ENCODE measurements around the gene MS4A10. TPM values are rescaled to one million over a fixed set of nuclear protein-coding genes. Genes with fewer than 3 reads are reported as not detected.

The MS4A10 gene
- total RNA-seq, 3 donors from 2014 or later (not counting 1 experiment from before 2014, with no cell fraction given), result not detected

DNA sequence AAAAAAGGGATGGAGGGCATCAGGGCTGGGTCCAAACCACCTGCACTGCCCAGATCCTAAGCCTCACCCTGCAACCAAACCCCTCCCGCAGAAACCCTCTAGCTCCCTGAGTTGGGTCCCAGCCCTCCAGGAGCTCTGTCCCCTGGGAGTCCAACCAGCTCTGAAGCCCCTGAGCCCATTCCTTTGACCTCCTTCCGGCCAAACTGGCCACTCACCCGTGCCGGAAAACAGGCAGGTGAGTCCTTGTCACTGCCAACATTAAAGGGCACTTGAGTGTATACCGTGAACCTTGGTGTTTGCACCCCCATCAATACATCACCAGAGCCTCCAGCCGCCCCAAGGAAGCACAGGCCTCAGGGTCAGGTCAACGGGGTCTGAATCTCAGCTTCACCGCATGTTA is 16.9 kb upstream of the MS4A10 start:
- no peak for ATAC-seq
- H3K4me1 ChIP-seq (ENCODE audit: control insufficient read depth, insufficient read depth, low read length), result no peaks in the 10 kb centered on the region
- Mint-ChIP-seq H3K4me1 (no peaks in the 10 kb centered on the region), H3K36me3 (no peaks in the 10 kb centered on the region), H3K27me3 (ENCODE audit: low read depth in 2 of 2) (peaks cover 3 to 8% of the 10 kb centered on the region in 2 donors), H3K9me3 (no peaks in the 10 kb centered on the region), H3K4me3 (no peak overlapping the region), H3K27ac (no peak overlapping the region)
- TF ChIP-seq, protein P1, sequence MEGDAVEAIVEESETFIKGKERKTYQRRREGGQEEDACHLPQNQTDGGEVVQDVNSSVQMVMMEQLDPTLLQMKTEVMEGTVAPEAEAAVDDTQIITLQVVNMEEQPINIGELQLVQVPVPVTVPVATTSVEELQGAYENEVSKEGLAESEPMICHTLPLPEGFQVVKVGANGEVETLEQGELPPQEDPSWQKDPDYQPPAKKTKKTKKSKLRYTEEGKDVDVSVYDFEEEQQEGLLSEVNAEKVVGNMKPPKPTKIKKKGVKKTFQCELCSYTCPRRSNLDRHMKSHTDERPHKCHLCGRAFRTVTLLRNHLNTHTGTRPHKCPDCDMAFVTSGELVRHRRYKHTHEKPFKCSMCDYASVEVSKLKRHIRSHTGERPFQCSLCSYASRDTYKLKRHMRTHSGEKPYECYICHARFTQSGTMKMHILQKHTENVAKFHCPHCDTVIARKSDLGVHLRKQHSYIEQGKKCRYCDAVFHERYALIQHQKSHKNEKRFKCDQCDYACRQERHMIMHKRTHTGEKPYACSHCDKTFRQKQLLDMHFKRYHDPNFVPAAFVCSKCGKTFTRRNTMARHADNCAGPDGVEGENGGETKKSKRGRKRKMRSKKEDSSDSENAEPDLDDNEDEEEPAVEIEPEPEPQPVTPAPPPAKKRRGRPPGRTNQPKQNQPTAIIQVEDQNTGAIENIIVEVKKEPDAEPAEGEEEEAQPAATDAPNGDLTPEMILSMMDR (IDR thresholded peaks at IDR 0.05), result no peak
- no peaks in the 10 kb centered on the region for H3K27me3 ChIP-seq (ENCODE audit: control insufficient read depth, insufficient read depth, low read length)
- DNase-seq, result no peak
- no peak overlapping the region for H3K4me3 ChIP-seq (ENCODE audit: low read length)
- intact Hi-C loops (cut with micrococcal nuclease), result no loop called here
- no peak overlapping the region for H3K27ac ChIP-seq (ENCODE audit: low read length)
- no peaks in the 10 kb centered on the region for H3K36me3 ChIP-seq (ENCODE audit: control insufficient read depth, insufficient read depth, low read length)
- 91% methylated on average over 8 of the region's 8 CpGs for WGBS (ENCODE audit: insufficient coverage)
- no peaks in the 10 kb centered on the region for H3K9me3 ChIP-seq (ENCODE audit: control insufficient read depth, insufficient read depth, low read length)

DNA sequence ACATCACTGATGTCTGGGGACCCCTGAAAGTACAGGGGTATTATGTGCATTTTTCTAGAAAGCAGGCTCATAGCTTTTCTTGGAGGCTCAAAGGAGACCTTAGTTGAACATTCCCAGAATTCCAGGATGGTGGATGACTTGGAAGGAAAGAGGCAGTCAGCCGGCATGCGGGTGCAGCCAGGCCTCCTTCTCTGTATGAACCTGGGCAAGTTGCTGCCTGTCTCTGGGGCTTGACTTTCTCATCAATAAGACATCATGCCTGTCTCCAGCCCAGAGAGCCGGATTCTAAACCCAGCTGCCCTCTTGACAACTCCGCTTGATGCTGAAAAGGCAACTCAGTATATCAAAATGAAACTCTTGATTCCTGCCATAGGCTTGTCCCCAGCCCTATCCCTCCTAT is 15.9 kb upstream of the MS4A10 start:
- peaks cover 3 to 8% of the 10 kb centered on the region in 2 donors for H3K27me3 Mint-ChIP-seq (ENCODE audit: low read depth in 2 of 2)
- TF ChIP-seq, protein P1 (IDR thresholded peaks at IDR 0.05), result no peak
- Histone ChIP-seq H3K4me1 (ENCODE audit: control insufficient read depth, insufficient read depth, low read length) (no peaks in the 10 kb centered on the region), H3K9me3 (ENCODE audit: control insufficient read depth, insufficient read depth, low read length) (no peaks in the 10 kb centered on the region), H3K27me3 (ENCODE audit: control insufficient read depth, insufficient read depth, low read length) (no peaks in the 10 kb centered on the region), H3K36me3 (ENCODE audit: control insufficient read depth, insufficient read depth, low read length) (no peaks in the 10 kb centered on the region), H3K4me3 (ENCODE audit: low read length) (no peak overlapping the region), H3K27ac (ENCODE audit: low read length) (no peak overlapping the region)
- no peaks in the 10 kb centered on the region for H3K9me3 Mint-ChIP-seq
- H3K27ac Mint-ChIP-seq, result no peak overlapping the region
- ATAC-seq, result no peak
- no peak overlapping the region for H3K4me3 Mint-ChIP-seq
- H3K4me1 Mint-ChIP-seq, result no peaks in the 10 kb centered on the region
- intact Hi-C loops (cut with micrococcal nuclease), result no loop called here
- DNase-seq, result no peak
- WGBS (ENCODE audit: insufficient coverage), result 92% methylated on average over 4 of the region's 4 CpGs
- H3K36me3 Mint-ChIP-seq, result no peaks in the 10 kb centered on the region

DNA sequence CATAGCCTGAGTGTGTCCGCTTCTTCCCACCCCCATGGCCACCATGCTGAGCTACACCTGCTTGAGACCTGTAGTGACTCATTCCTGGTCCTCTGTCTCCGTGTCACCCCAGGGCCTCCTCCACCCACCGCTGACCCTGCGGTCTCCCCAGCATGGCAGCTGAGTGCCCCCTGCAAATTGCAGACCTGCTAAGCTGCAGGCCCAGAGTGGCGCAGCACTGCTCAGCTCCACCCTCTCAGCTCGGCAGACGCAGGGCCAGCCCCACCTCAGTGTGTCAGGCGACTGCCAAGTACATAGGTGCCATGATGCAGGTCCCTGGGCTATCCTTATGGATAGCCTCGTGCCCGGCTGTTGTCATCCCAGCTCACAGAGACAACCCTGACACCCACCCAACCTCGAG is 15.3 kb upstream of the MS4A10 start:
- Histone ChIP-seq H3K9me3 (ENCODE audit: control insufficient read depth, insufficient read depth, low read length) (no peaks in the 10 kb centered on the region), H3K27me3 (ENCODE audit: control insufficient read depth, insufficient read depth, low read length) (no peaks in the 10 kb centered on the region), H3K4me1 (ENCODE audit: control insufficient read depth, insufficient read depth, low read length) (no peaks in the 10 kb centered on the region), H3K27ac (ENCODE audit: low read length) (no peak overlapping the region), H3K4me3 (ENCODE audit: low read length) (no peak overlapping the region), H3K36me3 (ENCODE audit: control insufficient read depth, insufficient read depth, low read length) (no peaks in the 10 kb centered on the region)
- H3K4me3 Mint-ChIP-seq, result no peak overlapping the region
- TF ChIP-seq, protein P1 (IDR thresholded peaks at IDR 0.05), result no peak
- H3K9me3 Mint-ChIP-seq, result no peaks in the 10 kb centered on the region
- WGBS (ENCODE audit: insufficient coverage), result 84% methylated on average over 11 of the region's 11 CpGs
- DNase-seq, result no peak
- no peaks in the 10 kb centered on the region for H3K4me1 Mint-ChIP-seq
- peaks cover 3 to 8% of the 10 kb centered on the region in 2 donors for H3K27me3 Mint-ChIP-seq (ENCODE audit: low read depth in 2 of 2)
- H3K36me3 Mint-ChIP-seq, result no peaks in the 10 kb centered on the region
- H3K27ac Mint-ChIP-seq, result no peak overlapping the region
- intact Hi-C loops (cut with micrococcal nuclease), result no loop called here
- ATAC-seq, result peak in 1 of 3 donors; percentile 18

DNA sequence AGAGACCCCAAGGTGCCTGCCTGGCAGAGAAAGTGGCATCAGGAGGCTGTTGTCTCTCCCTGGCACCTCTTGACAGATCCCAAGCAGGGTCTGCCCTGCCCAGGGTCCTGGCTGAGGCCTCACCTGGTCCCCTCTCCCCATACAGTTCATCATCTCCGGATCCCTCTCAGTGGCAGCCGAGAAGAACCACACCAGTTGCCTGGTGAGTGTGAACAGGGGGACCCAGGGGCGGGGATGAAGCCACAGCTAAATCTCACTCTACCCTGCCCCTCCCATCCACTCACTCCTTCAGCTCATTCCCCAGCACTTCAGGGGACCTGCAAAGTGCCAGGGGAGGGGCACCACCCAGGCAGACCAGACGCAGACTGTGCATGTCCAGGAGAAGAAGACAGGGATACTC is 14.0 kb upstream of the MS4A10 start:
- intact Hi-C loops (cut with micrococcal nuclease), result no loop called here
- H3K27me3 Mint-ChIP-seq (ENCODE audit: low read depth in 2 of 2), result peaks cover 3 to 8% of the 10 kb centered on the region in 2 donors

More for the DNA sequence above, 14.0 kb upstream of the MS4A10 start:
- TF ChIP-seq, protein P1 (IDR thresholded peaks at IDR 0.05), result no peak
- WGBS (ENCODE audit: insufficient coverage), result 87% methylated on average over 4 of the region's 4 CpGs
- Mint-ChIP-seq H3K4me3 (no peak overlapping the region), H3K4me1 (no peaks in the 10 kb centered on the region), H3K27ac (no peak overlapping the region), H3K9me3 (no peaks in the 10 kb centered on the region), H3K36me3 (no peaks in the 10 kb centered on the region)
- ATAC-seq (no peak), DNase-seq (no peak)
- Histone ChIP-seq H3K27ac (ENCODE audit: low read length) (no peak overlapping the region), H3K4me1 (ENCODE audit: control insufficient read depth, insufficient read depth, low read length) (peaks cover 4% of the 10 kb centered on the region), H3K4me3 (ENCODE audit: low read length) (no peak overlapping the region), H3K27me3 (ENCODE audit: control insufficient read depth, insufficient read depth, low read length) (no peaks in the 10 kb centered on the region), H3K9me3 (ENCODE audit: control insufficient read depth, insufficient read depth, low read length) (no peaks in the 10 kb centered on the region), H3K36me3 (ENCODE audit: control insufficient read depth, insufficient read depth, low read length) (no peaks in the 10 kb centered on the region)
